Stimulated activated CD4-positive, alpha-beta T cell treated with anti-CD3 and anti-CD28 coated beads, TNF-alpha, amount 100 ng/mL, for 4 hours (primary cell): ENCODE data around the gene DNM1.

Experiments
- DNase-seq, 3 experiments: peaks; one replicate each; pipeline ENCODE4 v3.0.0-alpha.2; 2020; ENCODE audit warnings: low read depth in 3 of 3

The DNM1 gene

GRCh38 chr9:128203024-128203706 is at the start of gene DNM1:
Gene DNM1, plus strand, starts transcription at chr9:128203379. Its CDS starts 92 bp downstream, at chr9:128203471.
- DNase-seq = peak; percentile 36 to 54 (median 46)

DNA sequence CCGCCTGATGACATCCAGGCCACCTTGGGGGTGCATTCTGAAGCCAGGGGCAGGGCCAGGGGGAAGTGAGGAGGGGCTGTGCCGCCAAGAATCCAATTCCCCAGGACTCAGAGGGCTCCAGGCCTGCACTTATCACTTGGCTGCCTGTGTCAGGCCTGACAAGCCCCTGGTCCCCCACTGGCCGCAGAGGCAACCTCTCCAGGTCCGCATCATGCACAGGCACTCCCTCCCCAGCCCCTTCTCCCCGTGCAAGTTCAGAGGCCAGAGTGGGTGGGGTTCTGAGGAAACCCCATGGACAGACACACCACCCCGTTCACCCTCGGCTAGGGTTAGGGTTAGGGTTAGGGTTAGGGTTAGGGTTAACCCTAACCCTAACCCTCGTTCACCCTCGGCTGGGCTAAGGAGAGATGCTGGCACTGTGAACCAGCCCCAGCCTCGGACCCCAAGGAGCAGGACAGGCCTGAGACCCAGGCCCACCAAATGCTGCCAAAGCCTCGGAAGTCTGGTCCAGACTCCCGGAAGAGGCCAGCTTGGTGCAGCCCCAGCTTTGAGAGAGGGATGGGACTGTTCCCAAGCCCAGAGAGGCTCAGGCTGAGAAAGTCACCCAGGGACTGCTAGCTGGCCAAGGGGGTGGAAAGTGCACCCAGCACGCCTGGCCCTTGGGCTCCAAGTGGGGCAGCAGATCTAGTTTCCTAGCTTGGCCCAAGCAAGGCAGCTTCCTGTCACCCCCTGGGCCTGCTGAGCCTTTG is 49.1 kb upstream of the DNM1 start:
- DNase-seq = no peak

- no peak for DNase-seq
Measured at GRCh38 chr9:128155736-128156500, 47.3 kb upstream of the DNM1 start.

DNA sequence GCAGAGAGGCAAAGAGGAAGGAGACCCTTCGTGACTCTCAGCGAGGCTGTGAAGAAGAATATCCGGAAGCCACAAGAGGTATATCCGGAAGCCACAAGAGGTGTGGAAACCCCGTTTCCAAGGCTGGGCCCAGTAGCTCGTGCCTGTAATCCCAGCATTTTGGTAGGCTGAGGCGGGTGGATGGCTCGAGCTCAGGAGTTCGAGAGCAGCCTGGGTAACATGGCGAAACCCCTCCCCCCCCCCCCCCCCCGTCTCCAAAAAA is 43.7 kb upstream of the DNM1 start:
- peak in 1 of 3 experiments; percentile 10 for DNase-seq

DNA sequence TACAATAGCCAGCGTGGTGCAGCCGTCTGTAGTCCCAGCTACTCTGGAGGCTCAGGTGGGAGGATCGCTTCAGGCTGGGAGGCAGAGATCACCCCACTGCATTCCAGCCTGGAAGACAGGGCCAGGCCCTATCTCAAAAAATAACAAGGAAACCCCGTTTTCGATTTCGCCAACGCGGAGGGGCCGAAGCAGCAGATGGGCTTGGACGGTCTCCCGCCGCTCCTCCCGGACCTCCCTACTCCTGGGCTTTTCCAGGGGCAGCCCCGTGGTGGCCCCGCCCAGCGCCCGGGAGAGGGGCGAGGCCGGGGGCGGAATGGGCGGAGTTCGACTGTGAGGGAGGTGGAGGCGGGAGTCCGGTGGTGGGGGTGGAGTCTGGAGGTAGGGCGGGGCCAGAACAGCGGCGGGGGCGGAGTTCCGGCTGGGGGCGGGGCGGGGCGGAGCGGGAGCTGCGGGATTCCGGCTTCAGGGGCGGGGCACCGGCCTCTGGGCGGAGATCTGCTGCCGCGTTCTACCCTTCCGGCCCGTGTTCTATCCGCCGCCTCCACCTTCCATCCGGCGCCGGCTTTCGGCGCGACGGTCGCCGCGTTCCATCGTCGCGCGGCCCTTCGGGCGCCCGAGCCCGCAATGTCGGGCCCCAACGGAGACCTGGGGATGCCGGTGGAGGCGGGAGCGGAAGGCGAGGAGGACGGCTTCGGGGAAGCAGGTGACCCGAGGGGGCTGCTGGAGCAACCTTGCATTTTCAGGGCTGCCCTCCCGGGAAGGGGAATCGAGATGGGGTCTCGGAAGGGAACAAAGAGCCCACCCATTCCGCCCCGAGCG is 43.2 kb upstream of the DNM1 start, which contains the start of gene BBLN:
Gene BBLN, plus strand, starts transcription at position 482 of the 819 bp plus-strand sequence. Its CDS starts 143 bp downstream, at position 625.
- peak; percentile 89 to 94 (median 89) for DNase-seq

DNA sequence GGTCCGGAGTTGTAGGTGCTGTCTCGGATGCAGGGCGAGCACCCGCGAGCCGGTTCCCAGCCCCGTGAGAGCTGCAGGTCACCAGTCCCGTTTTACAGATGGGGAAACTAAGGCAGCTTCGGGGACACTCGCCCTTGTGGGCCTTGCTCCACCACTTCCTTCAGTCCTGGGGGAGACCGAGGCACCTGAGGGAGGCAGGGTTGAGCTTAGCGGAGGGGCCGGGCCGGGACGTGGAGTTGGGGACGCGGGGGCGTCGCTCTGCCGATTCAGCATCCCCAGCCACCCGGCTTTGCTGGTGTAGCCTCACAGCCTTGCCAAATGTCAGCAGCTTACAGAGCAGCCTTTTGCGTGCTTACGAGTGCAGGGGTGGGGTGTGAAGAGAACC is 42.6 kb upstream of the DNM1 start:
- DNase-seq = peak; percentile 41 to 49 (median 45)

DNA sequence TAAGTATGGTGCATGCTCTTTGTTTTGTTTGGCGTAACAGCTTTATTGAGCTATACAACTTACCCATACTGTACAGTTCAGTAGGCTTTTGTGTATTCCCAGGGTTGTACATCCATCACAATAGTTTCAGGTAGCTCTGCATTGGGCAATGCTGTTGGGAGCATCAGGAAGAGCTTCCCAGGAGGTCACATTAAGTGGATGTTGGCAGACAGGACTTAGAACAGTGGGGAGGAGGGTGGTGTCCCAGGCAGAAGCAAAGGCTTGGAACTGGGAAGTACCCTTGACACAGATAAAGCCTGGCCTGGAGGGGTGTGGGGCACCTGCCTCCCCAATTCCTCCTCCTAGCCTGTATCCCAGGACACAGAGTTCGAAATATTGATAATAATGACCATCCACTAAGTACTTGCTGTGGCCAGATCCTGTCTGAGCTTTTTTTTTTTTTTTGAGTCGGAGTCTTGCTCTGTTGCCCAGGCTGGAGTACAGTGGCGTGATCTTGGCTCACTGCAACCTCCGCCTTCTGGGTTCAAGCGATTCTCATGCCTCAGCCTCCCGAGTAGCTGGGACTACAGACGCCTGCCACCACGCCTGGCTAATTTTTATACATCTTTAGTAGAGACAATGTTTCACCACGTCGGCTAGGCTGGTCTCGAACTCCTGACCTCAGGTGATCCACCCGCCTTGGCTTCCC is 41.8 kb upstream of the DNM1 start:
- DNase-seq = no peak

GRCh38 chr9:128162215-128163026 is 40.8 kb upstream of the DNM1 start:
- DNase-seq = no peak

- no peak for DNase-seq
Measured at GRCh38 chr9:128163027-128163515, 40.1 kb upstream of the DNM1 start.

- no peak for DNase-seq
Measured at GRCh38 chr9:128163523-128164306, 39.5 kb upstream of the DNM1 start.

DNA sequence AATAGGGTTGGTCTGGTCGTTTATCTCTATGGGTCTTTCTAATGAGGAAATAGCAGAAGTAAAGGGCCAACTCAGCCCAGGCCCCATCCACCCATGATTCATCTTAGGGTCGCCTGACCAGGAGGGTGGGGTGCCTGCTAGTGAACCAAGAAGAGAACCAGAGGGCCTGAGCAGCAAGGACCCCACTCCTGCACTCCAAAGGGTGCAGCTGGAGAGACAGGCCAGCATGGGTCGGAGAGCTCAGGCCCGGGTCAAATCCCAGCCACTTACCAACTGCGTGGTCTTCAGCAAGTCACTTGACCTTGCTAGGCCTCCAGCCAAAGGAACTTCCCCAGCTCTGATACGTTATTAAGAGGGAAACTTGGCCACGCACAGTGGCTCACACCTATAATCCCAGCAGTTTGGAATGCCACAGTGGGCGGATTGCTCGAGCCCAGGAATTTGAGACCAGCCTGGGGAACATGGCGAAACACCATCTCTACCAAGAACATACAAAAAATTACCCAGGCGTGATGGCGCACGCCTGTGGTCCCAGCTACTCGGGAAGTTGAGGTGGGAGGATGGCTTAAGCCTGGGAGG is 38.8 kb upstream of the DNM1 start:
- DNase-seq = no peak

GRCh38 chr9:128166169-128166568 is 37.0 kb upstream of the DNM1 start:
- no peak for DNase-seq

DNA sequence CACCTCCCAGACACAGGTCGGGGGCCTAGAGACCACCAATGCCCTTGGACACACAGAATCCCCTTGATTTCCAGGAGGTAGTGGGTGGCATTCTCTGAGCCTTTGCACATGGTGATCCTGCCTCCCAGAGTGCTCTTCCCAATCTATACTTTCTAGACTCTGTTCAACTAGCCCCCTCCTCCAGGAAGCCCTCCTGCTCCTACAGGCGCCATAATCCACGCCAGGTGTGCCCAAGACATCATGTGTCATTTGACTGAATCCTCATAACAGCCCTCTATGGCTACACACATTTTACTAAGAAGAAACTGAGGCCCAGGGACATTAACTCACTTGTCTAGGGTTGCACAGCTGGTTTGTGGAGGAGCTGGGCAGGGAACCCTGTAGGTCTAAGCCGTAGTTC is 36.0 kb upstream of the DNM1 start:
- no peak for DNase-seq

- DNase-seq = no peak
Measured at GRCh38 chr9:128168731-128169308, 34.4 kb upstream of the DNM1 start.

DNA sequence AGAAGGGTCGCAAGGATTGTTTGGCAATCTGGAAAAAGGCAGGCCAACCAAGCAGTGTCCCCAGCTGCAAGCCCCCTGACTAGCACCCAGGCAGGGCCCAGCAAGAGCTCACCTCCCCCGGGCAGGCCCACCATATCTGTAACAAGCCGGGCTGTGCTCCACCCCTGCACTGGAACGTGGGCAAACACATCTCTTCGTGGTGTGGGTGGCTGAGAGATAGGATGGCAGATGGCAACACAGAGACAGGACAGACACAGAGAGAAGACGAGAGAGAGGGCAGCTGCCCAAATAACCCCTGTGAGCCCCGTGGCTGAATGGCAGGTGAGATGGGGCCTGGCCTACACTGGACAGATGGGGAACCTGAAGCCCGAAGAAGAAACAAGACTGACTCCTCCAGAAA is 33.7 kb upstream of the DNM1 start:
- DNase-seq = no peak

- DNase-seq = no peak
Measured at GRCh38 chr9:128169925-128170324, 33.3 kb upstream of the DNM1 start.

- no peak for DNase-seq
Measured at GRCh38 chr9:128174062-128174461, 29.1 kb upstream of the DNM1 start.

- DNase-seq = no peak
Measured at GRCh38 chr9:128175102-128175563, 28.0 kb upstream of the DNM1 start.

DNA sequence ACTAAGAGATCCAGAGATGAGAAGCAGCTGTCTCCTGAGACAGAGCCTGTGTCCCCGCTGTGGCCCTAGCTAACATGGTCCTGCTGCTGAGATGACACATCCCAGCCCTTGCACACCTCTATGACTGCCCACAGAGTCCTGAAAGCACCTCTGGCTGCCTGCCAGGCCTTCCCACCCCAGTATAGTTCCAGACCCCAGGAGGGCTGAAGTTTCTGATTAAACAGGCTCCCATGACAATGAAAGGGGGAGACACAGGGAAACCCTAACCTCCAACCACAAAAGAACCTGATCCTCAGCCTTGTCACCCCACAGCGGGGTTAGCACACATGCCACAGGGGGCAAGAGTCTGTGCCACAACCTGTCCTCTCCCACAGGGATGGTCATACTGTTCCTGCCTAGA is 27.5 kb upstream of the DNM1 start:
- no peak for DNase-seq
